CD4-positive, CD25-positive, alpha-beta regulatory T cell (primary cell): ENCODE results near the gene TFCP2L1. TPM values are rescaled to one million over a fixed set of nuclear protein-coding genes. Genes with fewer than 3 reads are reported as not detected.
"Not testable (repeated sequence)": the region's sequence is repeated elsewhere in the genome, so short reads cannot be mapped to it uniquely, and the experiment has no call there.

Experiments
- ATAC-seq, 2 donors: fragments of 150-1000 bp; cut with Tn5 transposase; one replicate each; pipeline ENCODE4 v1.10.0; 2021; ENCODE audit warnings: low read depth in 2 of 2, moderate number of reproducible peaks in 2 of 2, moderate library complexity in 1 of 2
- DNase-seq, 3 donors: peaks; one replicate each; pipeline versions ENCODE4 v3.0.0 to v3.0.0-alpha.2; 2012 to 2022; ENCODE audit warnings: mixed read lengths in 1 of 3
- H3K27ac ChIP-seq: one replicate; pipeline ENCODE4 v1.7.0; 2013; ENCODE audit warnings: mild to moderate bottlenecking, low read length; ENCODE audit not compliant: insufficient read depth, poor library complexity, severe bottlenecking
- H3K27me3 ChIP-seq: one replicate; pipeline ENCODE4 v1.7.0; 2013; ENCODE audit warnings: low read length; ENCODE audit not compliant: control insufficient read depth, insufficient read depth
- H3K36me3 ChIP-seq: one replicate; pipeline ENCODE4 v1.7.0; 2013; ENCODE audit warnings: mild to moderate bottlenecking, low read length, moderate library complexity; ENCODE audit not compliant: control insufficient read depth, insufficient read depth
- H3K4me1 ChIP-seq: 2 replicates; pipeline ENCODE4 v1.7.0; 2013; ENCODE audit warnings: mild to moderate bottlenecking, low read length; ENCODE audit not compliant: insufficient read depth, control insufficient read depth, poor library complexity, severe bottlenecking
- H3K4me3 ChIP-seq: one replicate; pipeline ENCODE4 v1.7.0; 2013; ENCODE audit warnings: low read depth, mild to moderate bottlenecking, low read length, moderate library complexity
- H3K9me3 ChIP-seq, 2 experiments: 1 replicate in 1 of 2; 2 replicates in 1 of 2; pipeline ENCODE4 v1.7.0; 2013; ENCODE audit warnings: low read length in 2 of 2, mild to moderate bottlenecking in 1 of 2, moderate library complexity in 1 of 2; ENCODE audit not compliant: control insufficient read depth in 2 of 2
- H3K27ac Mint-ChIP-seq, 3 donors: one replicate each; pipeline ENCODE4 v1.8.0; 2020 to 2022; ENCODE audit warnings: mild to moderate bottlenecking in 3 of 3, mixed read lengths in 3 of 3, moderate library complexity in 2 of 3
- H3K27me3 Mint-ChIP-seq: one replicate; pipeline ENCODE4 v1.8.0; 2022; ENCODE audit warnings: mild to moderate bottlenecking, mixed read lengths
- H3K36me3 Mint-ChIP-seq: one replicate; pipeline ENCODE4 v1.8.0; 2020; ENCODE audit warnings: mixed read lengths
- H3K4me1 Mint-ChIP-seq, 4 donors: one replicate each; pipeline ENCODE4 v1.8.0; 2020 to 2022; ENCODE audit warnings: mixed read lengths in 4 of 4, mild to moderate bottlenecking in 1 of 4
- H3K4me3 Mint-ChIP-seq, 4 donors: one replicate each; pipeline ENCODE4 v1.8.0; 2020 to 2022; ENCODE audit warnings: mild to moderate bottlenecking in 4 of 4, mixed read lengths in 4 of 4, moderate library complexity in 3 of 4
- H3K9me3 Mint-ChIP-seq, 7 donors: one replicate each; pipeline ENCODE4 v1.8.0; 2020 to 2022; ENCODE audit warnings: mixed read lengths in 7 of 7, mild to moderate bottlenecking in 3 of 7, moderate library complexity in 2 of 7
- polyA plus RNA-seq, 4 donors: library from polyadenylated mRNA; unstranded; fragments of 300-500 nt; fragmentation: Illumina TruSeq; gene quantifications; one replicate each; pipeline ENCODE4 v1.2.3, GENCODE V29; 2021
- total RNA-seq: library from RNA; stranded (reverse); gene quantifications from one replicate; pipeline ENCODE4 v1.2.3, GENCODE V29; 2022

Gene TFCP2L1
- total and polyA plus RNA-seq, 5 donors from 2014 or later, result 0.05 TPM; not detected in 4

- no peaks in the 10 kb centered on the region for H3K9me3 ChIP-seq
- H3K36me3 Mint-ChIP-seq, result peaks cover 3% of the 10 kb centered on the region
- no peaks in the 10 kb centered on the region for H3K36me3 ChIP-seq
- no peaks in the 10 kb centered on the region for H3K4me1 ChIP-seq
- no peak overlapping the region for H3K4me3 ChIP-seq
- H3K4me1 Mint-ChIP-seq, result no peaks in the 10 kb centered on the region
- ATAC-seq (no peak), DNase-seq (no peak)
- peaks cover 16% of the 10 kb centered on the region for H3K27me3 Mint-ChIP-seq
- H3K9me3 Mint-ChIP-seq, result no peaks in the 10 kb centered on the region
- no peak overlapping the region for H3K27ac ChIP-seq
- H3K27me3 ChIP-seq, result no peaks in the 10 kb centered on the region
- no peak overlapping the region for H3K4me3 Mint-ChIP-seq
- H3K27ac Mint-ChIP-seq, result no peak overlapping the region
These were observed 39.6 kb upstream of the TFCP2L1 start for GRCh38 chr2:121324601-121325000.

DNA sequence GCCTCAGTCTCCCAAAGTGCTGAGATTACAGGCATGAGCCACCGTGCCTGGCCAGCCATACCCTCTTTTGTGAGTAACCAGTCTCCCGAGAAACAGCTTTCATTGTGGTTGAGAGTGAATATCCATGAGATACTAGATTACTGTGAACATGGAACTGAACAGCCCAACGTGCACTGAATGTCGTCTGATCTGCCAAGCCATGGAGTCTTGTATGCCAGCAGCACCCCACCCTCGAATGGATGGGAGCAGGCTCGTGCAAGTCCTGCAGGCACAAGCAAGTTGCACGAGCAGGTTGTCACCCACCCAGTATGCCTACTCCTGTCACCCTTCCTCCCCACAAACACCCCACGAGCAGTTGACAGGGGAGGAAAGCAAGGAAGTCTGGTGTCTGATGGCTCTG lies 36.5 kb upstream of the TFCP2L1 start:
- peaks cover 0 to 2% (median 0%) of the 10 kb centered on the region in 7 donors for H3K9me3 Mint-ChIP-seq
- no peaks in the 10 kb centered on the region for H3K27me3 ChIP-seq
- H3K4me3 ChIP-seq, result no peak overlapping the region
- no peaks in the 10 kb centered on the region for H3K4me1 Mint-ChIP-seq
- H3K36me3 Mint-ChIP-seq, result peaks cover 3% of the 10 kb centered on the region
- H3K4me1 ChIP-seq, result no peaks in the 10 kb centered on the region
- DNase-seq, result no peak
- no peak for ATAC-seq
- H3K4me3 Mint-ChIP-seq, result no peak overlapping the region
- no peak overlapping the region for H3K27ac ChIP-seq
- no peaks in the 10 kb centered on the region for H3K36me3 ChIP-seq
- H3K27ac Mint-ChIP-seq, result no peak overlapping the region
- H3K9me3 ChIP-seq, result no peaks in the 10 kb centered on the region
- peaks cover 16% of the 10 kb centered on the region for H3K27me3 Mint-ChIP-seq

GRCh38 chr2:121319941-121320340 lies 34.9 kb upstream of the TFCP2L1 start:
- DNase-seq, result no peak
- H3K36me3 ChIP-seq, result no peaks in the 10 kb centered on the region
- peak overlapping the region in 1 of 4 donors; percentile 13 for H3K4me3 Mint-ChIP-seq
- no peak overlapping the region for H3K27ac Mint-ChIP-seq
- no peaks in the 10 kb centered on the region for H3K36me3 Mint-ChIP-seq
- H3K9me3 ChIP-seq, result no peaks in the 10 kb centered on the region
- no peak overlapping the region for H3K27ac ChIP-seq
- no peak overlapping the region for H3K4me3 ChIP-seq
- peaks cover 0 to 2% (median 0%) of the 10 kb centered on the region in 7 donors for H3K9me3 Mint-ChIP-seq
- no peaks in the 10 kb centered on the region for H3K4me1 ChIP-seq
- H3K4me1 Mint-ChIP-seq, result no peaks in the 10 kb centered on the region
- H3K27me3 ChIP-seq, result no peaks in the 10 kb centered on the region
- peaks cover 13% of the 10 kb centered on the region for H3K27me3 Mint-ChIP-seq
- ATAC-seq, result no peak

- H3K27ac Mint-ChIP-seq, result no peak overlapping the region
- Histone ChIP-seq H3K4me1 (no peaks in the 10 kb centered on the region), H3K36me3 (no peaks in the 10 kb centered on the region), H3K27me3 (no peaks in the 10 kb centered on the region), H3K9me3 (no peaks in the 10 kb centered on the region), H3K27ac (no peak overlapping the region), H3K4me3 (no peak overlapping the region)
- H3K4me3 Mint-ChIP-seq, result no peak overlapping the region
- peaks cover 15% of the 10 kb centered on the region for H3K27me3 Mint-ChIP-seq
- no peaks in the 10 kb centered on the region for H3K4me1 Mint-ChIP-seq
- H3K36me3 Mint-ChIP-seq, result no peaks in the 10 kb centered on the region
- DNase-seq, result no peak
- ATAC-seq, result no peak
- peaks cover 0 to 2% (median 0%) of the 10 kb centered on the region in 7 donors for H3K9me3 Mint-ChIP-seq
These were observed 32.0 kb upstream of the TFCP2L1 start for GRCh38 chr2:121316986-121317385.

DNA sequence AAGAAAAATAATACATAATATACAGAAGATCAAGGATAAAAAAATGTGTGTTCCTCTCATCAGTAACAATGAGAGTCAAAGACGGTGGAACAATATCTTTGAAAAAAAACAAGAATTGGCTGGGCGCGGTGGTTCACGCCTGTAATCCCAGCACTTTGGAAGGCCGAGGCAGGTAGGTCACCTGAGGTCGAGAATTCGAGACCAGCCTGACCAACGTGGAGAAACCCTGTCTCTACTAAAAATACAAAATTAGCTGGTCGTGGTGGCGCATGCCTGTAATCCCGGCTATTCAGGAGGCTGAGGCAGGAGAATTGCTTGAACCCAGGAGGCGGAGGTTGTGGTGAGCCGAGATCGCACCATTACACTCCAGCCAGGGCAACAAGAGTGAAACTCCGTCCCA lies 28.7 kb upstream of the TFCP2L1 start:
- not testable (repeated sequence) for ATAC-seq, H3K9me3 ChIP-seq, H3K4me3 Mint-ChIP-seq, H3K4me1 ChIP-seq, DNase-seq, H3K36me3 ChIP-seq, H3K4me1 Mint-ChIP-seq, H3K27ac Mint-ChIP-seq, H3K27me3 ChIP-seq, H3K27ac ChIP-seq, H3K4me3 ChIP-seq, H3K9me3 Mint-ChIP-seq, H3K36me3 Mint-ChIP-seq
- H3K27me3 Mint-ChIP-seq, result peaks cover 19% of the 10 kb centered on the region

- Mint-ChIP-seq H3K4me1 (no peaks in the 10 kb centered on the region), H3K36me3 (no peaks in the 10 kb centered on the region), H3K9me3 (peaks cover 0 to 5% (median 0%) of the 10 kb centered on the region in 7 donors), H3K4me3 (no peak overlapping the region), H3K27ac (no peak overlapping the region), H3K27me3 (peaks cover 32% of the 10 kb centered on the region)
- H3K27me3 ChIP-seq, result peaks cover 9% of the 10 kb centered on the region
- no peak for DNase-seq
- no peak for ATAC-seq
- no peak overlapping the region for H3K27ac ChIP-seq
- no peaks in the 10 kb centered on the region for H3K36me3 ChIP-seq
- H3K9me3 ChIP-seq, result no peaks in the 10 kb centered on the region
- H3K4me1 ChIP-seq, result no peaks in the 10 kb centered on the region
- H3K4me3 ChIP-seq, result no peak overlapping the region
These were observed 24.8 kb upstream of the TFCP2L1 start for GRCh38 chr2:121309801-121310200.

- no peak overlapping the region for H3K4me3 Mint-ChIP-seq
- ATAC-seq (no peak), DNase-seq (no peak)
- no peak overlapping the region for H3K27ac ChIP-seq
- H3K27me3 Mint-ChIP-seq, result peaks cover 35% of the 10 kb centered on the region
- H3K9me3 ChIP-seq, result no peaks in the 10 kb centered on the region
- peaks cover 0 to 5% (median 0%) of the 10 kb centered on the region in 7 donors for H3K9me3 Mint-ChIP-seq
- no peaks in the 10 kb centered on the region for H3K4me1 ChIP-seq
- no peak overlapping the region for H3K27ac Mint-ChIP-seq
- H3K4me3 ChIP-seq, result no peak overlapping the region
- no peaks in the 10 kb centered on the region for H3K36me3 ChIP-seq
- H3K36me3 Mint-ChIP-seq, result no peaks in the 10 kb centered on the region
- peaks cover 11% of the 10 kb centered on the region for H3K27me3 ChIP-seq
- H3K4me1 Mint-ChIP-seq, result no peaks in the 10 kb centered on the region
These were observed 24.3 kb upstream of the TFCP2L1 start for GRCh38 chr2:121309323-121309722.

- peaks cover 42% of the 10 kb centered on the region for H3K27me3 Mint-ChIP-seq
- H3K9me3 Mint-ChIP-seq, result peaks cover 0 to 5% (median 0%) of the 10 kb centered on the region in 7 donors
- Histone ChIP-seq H3K4me3 (no peak overlapping the region), H3K27ac (no peak overlapping the region), H3K9me3 (no peaks in the 10 kb centered on the region), H3K4me1 (no peaks in the 10 kb centered on the region), H3K36me3 (no peaks in the 10 kb centered on the region), H3K27me3 (peaks cover 11% of the 10 kb centered on the region)
- ATAC-seq (no peak), DNase-seq (no peak)
- no peak overlapping the region for H3K4me3 Mint-ChIP-seq
- H3K36me3 Mint-ChIP-seq, result no peaks in the 10 kb centered on the region
- no peak overlapping the region for H3K27ac Mint-ChIP-seq
- H3K4me1 Mint-ChIP-seq, result no peaks in the 10 kb centered on the region
These were observed 22.0 kb upstream of the TFCP2L1 start for GRCh38 chr2:121307048-121307447.
